ENCODE results near the gene APH1B.

DNA sequence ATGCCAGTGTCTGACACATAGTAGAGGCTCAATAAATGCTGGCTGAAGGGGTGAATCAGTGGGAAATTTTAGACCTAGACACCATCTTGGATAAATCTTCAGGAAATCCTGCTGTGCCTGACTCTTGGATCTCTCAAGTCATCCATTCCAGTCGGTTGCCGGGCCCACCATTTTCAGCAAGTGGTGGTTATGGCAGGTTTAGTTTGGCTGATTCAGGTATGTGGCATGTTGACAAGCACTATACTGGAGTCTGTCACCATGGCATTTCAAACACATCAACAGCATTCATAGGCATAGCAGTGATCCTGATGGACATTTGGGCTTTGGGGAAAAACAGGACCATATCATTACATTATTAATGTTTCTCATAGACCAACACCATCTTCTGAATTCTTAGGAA lies 25.7 kb upstream of the APH1B start:
- no peak for TF ChIP-seq POLR2A (IDR thresholded peaks at IDR 0.05; ENCODE audit: low read depth, low read length)
- TF ChIP-seq POLR2AphosphoS5 (IDR thresholded peaks at IDR 0.05; ENCODE audit: low read depth, low read length): no peak

All from GM12891 (cell line).